ENCODE results near the gene UBALD1. TPM values are rescaled to one million over a fixed set of nuclear protein-coding genes. Genes with fewer than 3 reads are reported as not detected.

UBALD1 gene
- total RNA-seq, 1 donor from 2014 or later, result 0.97 TPM

DNA sequence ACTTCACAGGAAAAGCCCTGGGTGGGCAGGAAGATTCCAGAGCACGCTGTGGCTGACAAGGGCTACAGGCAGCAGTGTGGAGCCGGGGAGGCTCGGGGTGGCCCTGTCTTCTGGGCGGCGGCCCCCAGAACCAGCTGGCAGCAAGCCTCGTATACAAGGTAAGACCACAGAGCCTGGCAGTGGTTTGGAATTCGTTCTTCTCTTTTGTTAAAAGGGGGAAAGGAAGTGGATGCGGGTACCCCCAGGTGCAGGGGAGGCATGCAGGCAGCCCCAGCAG, 6.0 kb downstream of the UBALD1 start:
- no peaks in the 10 kb centered on the region for H3K36me3 ChIP-seq
- H3K4me1 Mint-ChIP-seq, result peaks cover 2% of the 10 kb centered on the region
- H4K20me1 ChIP-seq (ENCODE audit: low read depth), result peaks cover 30% of the 10 kb centered on the region
- no peak overlapping the region for H3K27ac ChIP-seq
- H3F3A ChIP-seq (ENCODE audit: low read depth), result no peaks in the 10 kb centered on the region
- H3K27ac Mint-ChIP-seq, result no peak overlapping the region
- TF ChIP-seq EZH2phosphoT487 (IDR thresholded peaks at IDR 0.05), result no peak
- TF ChIP-seq, protein P1, sequence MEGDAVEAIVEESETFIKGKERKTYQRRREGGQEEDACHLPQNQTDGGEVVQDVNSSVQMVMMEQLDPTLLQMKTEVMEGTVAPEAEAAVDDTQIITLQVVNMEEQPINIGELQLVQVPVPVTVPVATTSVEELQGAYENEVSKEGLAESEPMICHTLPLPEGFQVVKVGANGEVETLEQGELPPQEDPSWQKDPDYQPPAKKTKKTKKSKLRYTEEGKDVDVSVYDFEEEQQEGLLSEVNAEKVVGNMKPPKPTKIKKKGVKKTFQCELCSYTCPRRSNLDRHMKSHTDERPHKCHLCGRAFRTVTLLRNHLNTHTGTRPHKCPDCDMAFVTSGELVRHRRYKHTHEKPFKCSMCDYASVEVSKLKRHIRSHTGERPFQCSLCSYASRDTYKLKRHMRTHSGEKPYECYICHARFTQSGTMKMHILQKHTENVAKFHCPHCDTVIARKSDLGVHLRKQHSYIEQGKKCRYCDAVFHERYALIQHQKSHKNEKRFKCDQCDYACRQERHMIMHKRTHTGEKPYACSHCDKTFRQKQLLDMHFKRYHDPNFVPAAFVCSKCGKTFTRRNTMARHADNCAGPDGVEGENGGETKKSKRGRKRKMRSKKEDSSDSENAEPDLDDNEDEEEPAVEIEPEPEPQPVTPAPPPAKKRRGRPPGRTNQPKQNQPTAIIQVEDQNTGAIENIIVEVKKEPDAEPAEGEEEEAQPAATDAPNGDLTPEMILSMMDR (IDR thresholded peaks at IDR 0.05), result no peak
- TF ChIP-seq EZH2 (IDR thresholded peaks at IDR 0.05), result no peak
- peaks cover 7% of the 10 kb centered on the region for H3K27me3 Mint-ChIP-seq (ENCODE audit: insufficient read depth, low read depth)
- H3K4me3 Mint-ChIP-seq, result no peak overlapping the region
- no peak overlapping the region for H2AFZ ChIP-seq (replicated peaks)
- peaks cover 3% of the 10 kb centered on the region for H3K4me1 ChIP-seq
- no peak overlapping the region for H3K4me2 ChIP-seq
- no peak for DNase-seq (ENCODE audit: low spot score)
- H3K9me3 Mint-ChIP-seq, result no peaks in the 10 kb centered on the region
- no peaks in the 10 kb centered on the region for H3K27me3 ChIP-seq
- H3K79me2 ChIP-seq (ENCODE audit: low read depth), result peaks cover 25% of the 10 kb centered on the region
- no peaks in the 10 kb centered on the region for H3K9me3 ChIP-seq (ENCODE audit: low read depth)
- H3K9ac ChIP-seq, result no peak overlapping the region
- no peak overlapping the region for H3K4me3 ChIP-seq
- H3K36me3 Mint-ChIP-seq, result no peaks in the 10 kb centered on the region

DNA sequence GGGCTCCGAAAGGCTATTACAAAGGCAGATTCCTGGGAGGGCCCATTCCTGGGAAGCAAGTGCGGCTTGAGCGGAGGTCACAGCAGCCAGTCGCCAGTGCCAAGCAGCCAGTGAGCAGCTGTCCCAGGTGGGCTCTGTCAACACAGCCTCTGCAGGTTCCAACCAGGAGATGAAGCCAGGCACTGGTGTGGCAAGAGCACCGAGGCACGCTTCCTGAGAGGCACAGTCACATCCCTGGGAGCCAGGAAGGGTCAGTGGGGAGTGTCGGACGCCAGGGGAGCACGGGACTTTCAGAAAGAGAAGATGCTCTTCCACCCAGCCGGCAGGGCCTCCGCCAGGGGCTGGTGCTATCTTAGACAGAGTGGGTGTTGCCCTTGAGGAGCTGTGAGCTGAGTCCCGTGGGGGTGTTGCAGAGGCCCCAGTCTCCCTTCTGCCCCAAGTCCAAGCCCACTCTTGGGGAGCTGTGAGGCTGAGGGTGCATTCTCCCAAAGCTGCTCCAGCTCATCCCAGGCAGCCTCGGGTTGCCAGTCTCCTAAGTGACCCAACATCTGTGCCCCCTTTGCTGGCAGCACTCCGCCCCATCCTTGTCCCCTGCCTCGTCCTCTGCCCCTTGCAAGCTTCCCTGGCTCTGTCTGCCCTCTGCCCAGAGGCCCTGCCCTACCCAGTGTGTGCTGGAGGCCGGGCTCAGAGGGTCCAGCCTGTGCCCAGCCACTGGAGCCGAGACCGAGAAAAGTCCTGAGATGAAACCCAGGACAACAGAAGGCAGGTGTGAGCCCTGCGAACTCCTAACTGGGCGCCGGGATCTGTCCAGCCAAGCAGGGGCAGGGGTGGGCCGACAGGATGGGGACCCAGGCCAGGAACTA, 6.6 kb downstream of the UBALD1 start:
- no peaks in the 10 kb centered on the region for H3K27me3 ChIP-seq
- Mint-ChIP-seq H3K27ac (no peak overlapping the region), H3K4me1 (peaks cover 2% of the 10 kb centered on the region), H3K36me3 (no peaks in the 10 kb centered on the region), H3K9me3 (no peaks in the 10 kb centered on the region), H3K27me3 (ENCODE audit: insufficient read depth, low read depth) (peaks cover 7% of the 10 kb centered on the region), H3K4me3 (no peak overlapping the region)
- H3K79me2 ChIP-seq (ENCODE audit: low read depth), result peaks cover 20% of the 10 kb centered on the region
- no peak overlapping the region for H3K4me3 ChIP-seq
- no peak overlapping the region for H3K4me2 ChIP-seq
- H3K9me3 ChIP-seq (ENCODE audit: low read depth), result no peaks in the 10 kb centered on the region
- H2AFZ ChIP-seq (replicated peaks), result no peak overlapping the region
- no peak overlapping the region for H3K9ac ChIP-seq
- no peak overlapping the region for H3K27ac ChIP-seq
- no peak for DNase-seq (ENCODE audit: low spot score)
- no peaks in the 10 kb centered on the region for H3K4me1 ChIP-seq
- H4K20me1 ChIP-seq (ENCODE audit: low read depth), result peaks cover 24% of the 10 kb centered on the region
- H3F3A ChIP-seq (ENCODE audit: low read depth), result no peaks in the 10 kb centered on the region
- TF ChIP-seq EZH2phosphoT487 (IDR thresholded peaks at IDR 0.05), result no peak
- TF ChIP-seq, protein P1 (IDR thresholded peaks at IDR 0.05), result no peak
- TF ChIP-seq EZH2 (IDR thresholded peaks at IDR 0.05), result no peak
- no peaks in the 10 kb centered on the region for H3K36me3 ChIP-seq

DNA sequence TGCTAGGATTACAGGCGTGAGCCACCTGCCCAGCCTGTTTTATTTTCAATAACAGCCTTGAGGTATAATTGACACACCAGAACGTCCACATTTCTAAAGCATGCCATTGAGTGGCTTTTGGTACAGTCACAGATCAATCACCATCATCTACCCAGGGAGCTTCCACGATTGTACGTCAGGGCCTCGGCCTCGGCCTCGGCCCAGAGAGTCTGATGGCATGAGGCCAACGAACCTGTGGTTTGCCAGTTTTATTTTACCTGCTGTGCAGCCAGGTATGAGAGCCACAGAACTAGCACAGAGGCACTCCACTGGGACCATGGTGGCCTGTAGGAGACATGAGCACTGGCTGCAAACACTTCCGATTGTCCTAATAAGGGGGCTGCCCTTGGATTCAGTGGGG, 8.3 kb downstream of the UBALD1 start:
- no peaks in the 10 kb centered on the region for H3K9me3 ChIP-seq (ENCODE audit: low read depth)
- no peak overlapping the region for H3K4me3 ChIP-seq
- no peak for TF ChIP-seq EZH2phosphoT487 (IDR thresholded peaks at IDR 0.05)
- no peak for TF ChIP-seq EZH2 (IDR thresholded peaks at IDR 0.05)
- no peak overlapping the region for H3K27ac Mint-ChIP-seq
- peaks cover 7% of the 10 kb centered on the region for H3K4me1 Mint-ChIP-seq
- H3K36me3 Mint-ChIP-seq, result no peaks in the 10 kb centered on the region
- H3K79me2 ChIP-seq (ENCODE audit: low read depth), result peaks cover 3% of the 10 kb centered on the region
- H3K36me3 ChIP-seq, result no peaks in the 10 kb centered on the region
- H2AFZ ChIP-seq (replicated peaks), result no peak overlapping the region
- no peak overlapping the region for H3K4me2 ChIP-seq
- no peak overlapping the region for H3K27ac ChIP-seq
- no peaks in the 10 kb centered on the region for H3K27me3 ChIP-seq
- H3K9ac ChIP-seq, result no peak overlapping the region
- peaks cover 7% of the 10 kb centered on the region for H4K20me1 ChIP-seq (ENCODE audit: low read depth)
- peaks cover 11% of the 10 kb centered on the region for H3K4me1 ChIP-seq
- DNase-seq (ENCODE audit: low spot score), result no peak
- no peak overlapping the region for H3K4me3 Mint-ChIP-seq
- H3F3A ChIP-seq (ENCODE audit: low read depth), result peaks cover 4% of the 10 kb centered on the region
- no peaks in the 10 kb centered on the region for H3K9me3 Mint-ChIP-seq
- peaks cover 10% of the 10 kb centered on the region for H3K27me3 Mint-ChIP-seq (ENCODE audit: insufficient read depth, low read depth)

DNA sequence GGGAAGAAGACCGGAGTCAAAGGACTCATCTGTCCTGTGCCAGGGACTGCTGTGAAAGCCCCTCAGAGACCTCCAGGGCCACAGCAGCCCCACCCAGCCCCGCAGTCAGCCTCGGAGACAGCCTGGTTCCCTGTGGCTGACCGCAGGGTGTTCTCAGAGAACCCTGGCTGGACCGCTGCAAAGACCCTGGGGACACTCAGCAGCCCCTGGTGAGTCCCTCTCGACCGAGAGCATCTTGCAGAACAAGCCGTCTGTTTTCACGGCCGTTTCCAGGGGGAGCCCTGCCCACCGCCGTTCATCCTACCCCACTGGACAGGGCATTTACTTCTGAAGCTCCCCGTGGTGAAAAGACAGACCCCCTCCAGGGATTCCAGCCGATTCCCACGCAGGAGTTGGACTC, 10.3 kb downstream of the UBALD1 start:
- no peak overlapping the region for H3K4me2 ChIP-seq
- Mint-ChIP-seq H3K4me1 (peaks cover 7% of the 10 kb centered on the region), H3K36me3 (no peaks in the 10 kb centered on the region), H3K27ac (no peak overlapping the region), H3K27me3 (ENCODE audit: insufficient read depth, low read depth) (peaks cover 7% of the 10 kb centered on the region), H3K9me3 (no peaks in the 10 kb centered on the region), H3K4me3 (no peak overlapping the region)
- H3F3A ChIP-seq (ENCODE audit: low read depth), result peaks cover 9% of the 10 kb centered on the region
- no peaks in the 10 kb centered on the region for H3K36me3 ChIP-seq
- H3K4me1 ChIP-seq, result peaks cover 15% of the 10 kb centered on the region
- H4K20me1 ChIP-seq (ENCODE audit: low read depth), result no peaks in the 10 kb centered on the region
- TF ChIP-seq, protein P1 (IDR thresholded peaks at IDR 0.05), result no peak
- TF ChIP-seq EZH2 (IDR thresholded peaks at IDR 0.05) (no peak), EZH2phosphoT487 (IDR thresholded peaks at IDR 0.05) (no peak)
- no peaks in the 10 kb centered on the region for H3K27me3 ChIP-seq
- no peak overlapping the region for H3K4me3 ChIP-seq
- DNase-seq (ENCODE audit: low spot score), result no peak
- no peak overlapping the region for H3K9ac ChIP-seq
- no peak overlapping the region for H2AFZ ChIP-seq (replicated peaks)
- H3K27ac ChIP-seq, result no peak overlapping the region
- H3K9me3 ChIP-seq (ENCODE audit: low read depth), result no peaks in the 10 kb centered on the region
- no peaks in the 10 kb centered on the region for H3K79me2 ChIP-seq (ENCODE audit: low read depth)
